GM18517 (cell line): ENCODE measurements around the gene IGF2BP1.

Experiments
- ATAC-seq: cut with Tn5 transposase; IDR thresholded peaks from one replicate; pipeline ENCODE4 v1.9.1; 2021; ENCODE audit warnings: mild to moderate bottlenecking, moderate library complexity; ENCODE audit not compliant: unreplicated experiment

The IGF2BP1 gene

DNA sequence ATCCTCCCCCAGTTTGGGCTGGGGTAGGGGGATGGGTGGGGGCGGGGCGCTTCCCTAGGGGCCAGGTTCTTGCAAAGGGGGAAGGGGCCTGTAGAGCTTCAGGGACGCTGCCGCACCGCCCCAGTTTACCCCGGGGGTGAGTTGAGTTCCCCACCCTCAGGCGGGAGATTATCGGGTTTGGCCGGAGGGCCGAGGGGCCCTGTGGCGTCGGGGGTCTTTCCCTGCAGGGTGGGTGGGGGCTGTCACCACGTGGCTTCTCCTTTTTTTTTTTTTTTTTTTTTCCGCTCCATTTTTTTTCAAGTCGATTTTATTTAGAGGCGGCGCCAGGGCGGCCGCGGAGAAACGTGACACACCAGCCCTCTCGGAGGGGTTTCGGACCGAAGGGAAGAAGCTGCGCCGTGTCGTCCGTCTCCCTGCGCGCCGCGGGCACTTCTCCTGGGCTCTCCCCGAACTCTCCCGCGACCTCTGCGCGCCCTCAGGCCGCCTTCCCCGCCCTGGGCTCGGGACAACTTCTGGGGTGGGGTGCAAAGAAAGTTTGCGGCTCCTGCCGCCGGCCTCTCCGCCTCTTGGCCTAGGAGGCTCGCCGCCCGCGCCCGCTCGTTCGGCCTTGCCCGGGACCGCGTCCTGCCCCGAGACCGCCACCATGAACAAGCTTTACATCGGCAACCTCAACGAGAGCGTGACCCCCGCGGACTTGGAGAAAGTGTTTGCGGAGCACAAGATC, at the start of gene IGF2BP1:
IGF2BP1 (plus strand) TSS at position 283 of the 724 bp plus-strand sequence; CDS start at position 644, 361 bp downstream.
- ATAC-seq: no peak

DNA sequence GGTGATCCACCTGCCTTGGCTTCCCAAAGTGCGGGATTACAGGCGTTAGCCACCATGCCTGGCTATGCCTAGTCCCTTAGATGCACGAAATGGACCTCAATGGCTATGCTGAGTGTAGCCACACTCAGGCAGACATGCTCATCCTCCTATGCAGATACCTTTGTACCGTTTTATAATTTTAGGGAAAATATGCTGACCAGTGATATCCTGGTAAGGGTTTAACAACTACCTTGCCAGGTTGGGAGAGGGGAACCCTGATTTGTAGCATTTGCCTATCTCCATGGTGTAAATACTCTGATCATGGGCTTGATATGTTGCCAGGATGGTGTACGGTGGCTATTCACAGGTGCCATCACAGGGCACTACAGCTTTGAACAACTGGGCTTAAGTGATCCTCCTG, 45.6 kb upstream of the IGF2BP1 start:
- no peak for ATAC-seq

DNA sequence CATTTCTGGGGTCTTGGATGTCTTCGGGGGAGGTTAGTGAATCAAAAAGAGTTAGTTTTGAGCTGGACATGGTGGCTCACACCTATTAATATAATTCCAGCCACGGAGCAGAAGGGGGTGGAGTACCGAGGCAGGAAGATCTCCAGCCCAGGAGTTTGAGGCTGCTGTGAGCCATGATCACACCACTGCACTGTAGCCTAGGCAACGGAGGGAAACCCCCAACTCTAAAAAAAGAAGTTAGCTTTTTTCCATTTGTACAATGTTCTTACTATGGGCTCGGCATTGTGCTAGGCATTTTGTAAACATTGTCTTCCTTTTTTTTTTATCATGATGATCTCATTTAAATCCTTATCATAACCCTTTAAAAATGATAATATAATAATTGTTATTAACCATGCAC, 44.3 kb upstream of the IGF2BP1 start:
- ATAC-seq: no peak

DNA sequence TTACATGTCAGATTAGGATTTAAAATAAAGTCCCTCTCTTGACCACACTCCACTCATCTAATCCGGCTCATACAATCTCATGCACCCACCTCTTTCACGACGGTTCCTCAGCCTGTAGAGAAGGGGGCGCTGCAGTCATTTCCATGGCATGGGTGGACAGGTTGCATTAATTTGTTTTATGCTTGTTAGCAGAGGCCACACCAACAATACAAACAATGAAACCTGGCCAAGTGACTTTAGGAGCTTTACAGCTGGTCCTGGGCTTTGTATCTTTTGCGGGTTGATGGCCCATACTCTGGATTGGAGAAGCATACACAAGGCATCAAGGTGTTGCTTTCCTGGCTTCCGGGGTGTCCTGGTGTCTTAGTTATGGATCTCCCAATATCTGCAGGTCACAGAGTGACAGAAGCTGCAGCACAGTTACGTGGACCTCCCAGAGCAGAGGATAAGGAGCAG, 42.9 kb upstream of the IGF2BP1 start:
- no peak for ATAC-seq

DNA sequence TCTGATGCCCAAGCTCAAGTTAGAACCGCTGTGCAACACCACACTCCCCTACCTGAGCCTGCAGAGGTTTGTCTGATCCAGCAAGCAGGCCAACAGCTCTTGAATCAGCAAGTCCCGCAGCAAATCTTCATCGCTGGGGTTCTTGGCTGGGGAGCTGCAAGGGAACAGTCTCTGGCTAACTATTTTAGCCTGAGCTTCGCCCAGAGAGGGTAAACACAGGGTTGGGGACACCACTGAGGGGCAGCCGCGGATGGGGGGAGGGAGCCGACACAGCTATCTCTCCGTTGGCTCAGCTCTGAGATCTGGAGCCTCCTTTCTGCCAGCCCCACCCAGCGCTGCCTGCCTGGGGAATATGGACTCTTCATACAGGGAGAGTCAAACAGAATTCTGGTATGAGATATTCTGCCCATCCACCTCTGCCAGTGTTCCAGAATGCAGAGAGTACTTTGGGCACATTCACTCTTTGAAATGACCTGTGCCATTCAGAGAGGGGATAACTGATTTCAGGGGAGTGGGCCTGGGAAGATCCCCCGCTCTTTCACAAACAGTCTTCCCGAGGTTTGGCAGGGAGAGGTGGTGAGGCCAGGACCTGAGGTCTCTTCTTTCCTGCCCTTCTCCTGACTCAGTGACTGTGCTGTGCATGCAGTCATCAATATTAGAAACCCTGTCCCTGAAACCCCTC, 36.2 kb upstream of the IGF2BP1 start:
- no peak for ATAC-seq

DNA sequence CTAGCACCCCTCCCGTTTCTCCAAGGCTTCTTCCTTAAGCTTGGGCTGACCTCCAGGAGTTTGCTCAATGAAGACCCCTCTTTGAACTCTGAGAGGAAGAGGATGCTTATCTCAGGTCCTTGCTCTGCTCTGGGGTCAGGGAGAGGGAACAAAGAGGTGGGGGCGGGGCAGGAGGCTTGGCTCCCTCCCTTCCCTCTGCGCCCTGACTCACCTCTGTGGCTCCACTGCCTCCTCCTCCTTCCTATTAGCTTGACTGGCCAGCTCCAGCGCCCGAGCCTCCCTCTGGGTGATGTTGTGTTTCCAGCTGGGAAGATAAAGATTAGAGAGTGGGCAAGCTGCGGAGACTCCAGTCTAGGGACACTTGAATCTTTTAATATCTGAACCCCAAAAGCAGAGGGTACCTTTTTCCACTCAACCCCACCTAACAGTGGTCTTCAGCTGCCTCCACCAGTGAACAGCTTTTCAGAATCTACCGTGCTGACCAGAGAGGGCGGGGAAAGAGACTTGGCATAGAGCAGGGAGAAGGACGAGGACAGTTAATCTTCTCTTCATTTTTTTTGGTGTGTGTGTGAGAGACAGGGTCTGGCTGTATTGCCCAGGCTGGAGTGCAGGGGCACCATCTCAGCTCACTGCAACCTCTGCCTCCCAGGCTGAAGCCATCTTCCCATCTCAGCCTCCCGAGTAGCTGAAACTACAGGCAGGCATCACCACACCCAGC, 35.5 kb upstream of the IGF2BP1 start:
- no peak for ATAC-seq

DNA sequence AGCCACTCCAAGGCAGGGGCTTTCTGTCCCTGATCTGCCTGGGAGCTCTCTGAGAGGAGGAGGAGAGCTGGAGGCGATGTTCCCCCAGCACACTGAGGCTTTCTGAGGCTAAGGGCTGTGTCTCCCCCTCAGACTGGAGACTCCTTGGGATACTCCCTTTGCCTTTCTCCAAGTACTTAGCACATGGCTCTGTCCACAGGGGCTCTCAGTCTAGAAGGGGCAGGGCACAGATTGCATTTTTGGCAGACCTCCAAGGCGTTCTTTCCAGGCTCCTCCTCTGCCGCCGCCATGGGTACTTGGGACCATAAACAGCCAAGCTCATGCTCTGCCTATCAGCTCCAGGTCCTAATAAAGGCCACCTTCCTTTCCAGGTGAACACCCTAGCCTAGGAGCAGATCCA, 27.0 kb upstream of the IGF2BP1 start:
- ATAC-seq: no peak

DNA sequence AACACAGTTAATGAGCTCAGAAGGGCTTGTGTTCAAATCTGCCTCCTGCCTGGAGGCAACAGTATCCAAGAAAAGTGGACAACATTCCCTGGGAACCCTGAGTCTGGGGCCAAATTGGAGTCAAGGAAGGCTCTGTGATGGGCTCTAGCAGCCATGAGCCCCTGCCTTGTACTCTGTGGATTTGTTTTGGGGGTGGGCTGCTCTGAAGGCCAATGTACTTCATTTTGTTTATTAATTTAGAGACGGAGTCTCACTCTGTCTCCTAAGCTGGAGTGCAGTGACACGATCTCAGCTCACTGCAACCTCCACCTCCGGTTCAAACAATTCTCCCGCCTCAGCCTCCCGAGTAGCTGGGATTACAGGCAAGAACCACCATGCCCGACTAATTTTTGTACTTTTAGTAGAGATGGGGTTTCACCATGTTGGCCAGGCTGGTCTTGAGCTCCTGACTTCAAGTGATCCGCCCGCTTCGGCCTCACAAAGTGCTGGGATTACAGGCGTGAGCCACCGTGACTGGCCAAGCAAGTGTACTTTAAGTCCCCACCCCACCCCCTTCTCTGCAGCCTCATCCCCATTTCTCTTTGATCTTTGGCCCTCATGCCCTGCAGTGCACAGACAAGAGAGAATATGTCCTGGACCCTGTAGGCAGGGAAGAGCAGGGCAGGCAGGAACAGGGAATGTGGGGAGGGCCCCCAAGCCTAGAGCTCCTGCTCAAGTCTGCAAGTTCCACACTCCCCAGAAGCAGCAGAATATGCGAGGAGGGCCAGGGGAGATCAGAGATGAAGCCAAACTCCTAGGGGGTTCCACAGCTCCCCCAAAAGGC, 26.1 kb upstream of the IGF2BP1 start:
- no peak for ATAC-seq

DNA sequence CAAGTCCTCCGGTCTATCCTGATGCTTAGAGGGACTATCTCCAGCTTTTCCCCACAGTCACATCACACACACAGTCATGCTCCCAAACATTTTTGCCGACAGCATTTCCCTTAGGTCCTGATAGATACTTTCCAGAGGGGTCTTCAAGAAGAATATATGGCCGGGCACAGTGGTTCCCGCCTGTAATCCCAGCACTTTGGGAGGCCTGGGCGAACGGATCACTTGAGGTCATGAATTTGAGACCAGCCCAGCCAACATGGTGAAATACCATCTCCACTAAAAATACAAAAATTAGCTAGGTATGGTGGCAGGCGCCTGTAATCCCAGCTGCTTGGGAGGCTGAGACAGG, 24.5 kb upstream of the IGF2BP1 start:
- no peak for ATAC-seq

DNA sequence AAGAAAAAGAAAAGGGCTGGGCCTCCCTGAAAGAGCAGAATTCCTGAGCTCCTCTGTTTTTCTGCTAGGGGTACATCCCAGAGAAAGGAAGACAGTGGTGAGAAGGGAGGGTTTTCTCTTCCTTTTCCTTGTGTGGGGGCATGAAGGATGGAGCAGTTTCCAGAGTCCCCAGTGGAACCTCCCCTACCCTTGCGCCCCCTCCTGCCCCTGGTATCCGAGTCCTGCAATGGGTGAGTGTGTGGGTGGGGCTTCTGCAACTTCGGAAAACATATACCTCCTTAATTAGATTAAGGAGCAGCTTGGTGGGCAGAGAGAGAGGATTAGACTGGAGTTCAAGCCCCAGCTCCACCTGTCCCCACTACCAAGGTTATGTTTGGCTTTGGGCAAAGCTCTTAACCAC, 23.4 kb upstream of the IGF2BP1 start:
- no peak for ATAC-seq

DNA sequence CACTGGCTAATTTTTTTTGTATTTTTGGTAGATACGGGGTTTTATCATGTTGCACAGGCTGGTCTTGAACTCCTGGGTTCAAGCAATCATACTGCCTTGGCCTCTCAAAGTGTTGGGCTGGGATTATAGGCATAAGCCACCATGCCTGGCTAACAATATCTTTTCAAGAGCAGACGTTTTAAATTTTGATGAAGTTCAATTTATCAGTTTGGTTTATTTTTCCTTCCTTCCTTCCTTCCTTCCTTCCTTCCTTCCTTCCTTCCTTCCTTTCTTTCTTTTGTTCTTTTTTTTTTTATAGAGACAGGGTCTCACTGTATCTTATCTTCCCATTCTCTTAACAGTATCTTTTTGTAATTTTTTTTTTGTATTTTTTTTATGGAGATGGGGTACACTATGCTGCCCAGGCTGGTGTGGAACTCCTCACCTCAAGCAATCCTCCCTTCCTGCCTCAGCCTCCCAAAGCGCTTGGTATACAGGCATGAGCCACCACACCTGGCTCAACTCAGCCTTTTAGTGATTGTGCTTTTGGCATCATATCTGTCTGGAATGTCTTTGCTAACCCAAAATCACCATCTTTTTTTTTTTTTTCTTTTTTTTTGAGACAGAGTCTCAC, 15.2 kb upstream of the IGF2BP1 start:
- no peak for ATAC-seq

DNA sequence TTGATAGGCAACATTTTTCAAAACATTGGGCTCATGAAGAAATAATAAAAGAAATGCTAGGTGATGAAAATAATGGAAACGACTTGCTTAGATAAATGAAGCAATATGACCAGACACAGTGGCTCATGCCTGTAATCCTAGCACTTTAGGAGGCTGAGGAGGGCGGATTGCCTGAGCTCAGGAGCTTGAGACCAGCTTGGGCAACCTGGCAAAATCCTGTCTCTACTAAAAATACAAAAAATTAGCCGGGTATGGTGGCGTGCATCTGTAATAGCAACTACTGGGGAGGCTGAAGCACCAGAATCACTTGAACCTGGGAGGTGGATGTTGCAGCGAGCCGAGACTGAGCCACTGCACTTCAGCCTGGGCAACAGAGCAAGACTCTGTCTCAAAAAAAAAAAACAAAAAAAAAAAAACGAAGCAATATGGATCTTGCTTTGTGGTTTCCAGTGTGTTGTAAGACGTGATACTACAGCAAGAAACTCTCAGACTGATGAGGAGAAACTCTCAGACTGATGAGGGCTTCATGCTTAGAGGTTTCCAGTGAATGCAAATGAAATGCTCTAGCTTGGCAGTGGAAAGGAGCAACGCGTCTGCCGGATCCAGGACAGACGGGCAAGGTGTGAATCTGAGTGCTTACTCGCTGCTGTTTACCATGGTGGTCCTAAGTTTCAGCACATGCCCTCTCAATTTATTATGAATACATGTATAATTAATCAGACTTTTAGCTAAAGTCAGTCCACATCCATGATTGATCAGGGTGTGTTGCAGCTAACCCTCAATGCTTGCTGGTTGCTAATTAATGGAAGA, 11.5 kb upstream of the IGF2BP1 start:
- no peak for ATAC-seq

DNA sequence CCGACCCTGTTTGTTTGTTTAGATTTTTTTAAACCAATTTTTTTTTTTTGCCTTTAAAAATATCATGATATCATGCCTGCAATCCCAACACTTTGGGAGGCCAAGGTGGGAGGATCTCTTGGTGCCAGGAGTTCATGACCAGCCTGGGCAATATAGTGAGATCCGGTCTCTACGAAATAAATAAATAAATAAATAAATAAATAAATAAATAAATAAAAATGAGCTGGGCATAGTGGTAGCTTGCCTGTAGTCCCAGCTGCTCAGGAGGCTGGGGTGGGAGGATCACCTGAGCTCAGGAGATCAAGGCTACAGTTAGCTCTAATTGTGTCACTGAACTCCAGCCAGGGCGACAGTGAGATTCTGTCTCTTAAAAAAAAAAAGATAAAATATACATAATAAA, 8.1 kb upstream of the IGF2BP1 start:
- no peak for ATAC-seq

DNA sequence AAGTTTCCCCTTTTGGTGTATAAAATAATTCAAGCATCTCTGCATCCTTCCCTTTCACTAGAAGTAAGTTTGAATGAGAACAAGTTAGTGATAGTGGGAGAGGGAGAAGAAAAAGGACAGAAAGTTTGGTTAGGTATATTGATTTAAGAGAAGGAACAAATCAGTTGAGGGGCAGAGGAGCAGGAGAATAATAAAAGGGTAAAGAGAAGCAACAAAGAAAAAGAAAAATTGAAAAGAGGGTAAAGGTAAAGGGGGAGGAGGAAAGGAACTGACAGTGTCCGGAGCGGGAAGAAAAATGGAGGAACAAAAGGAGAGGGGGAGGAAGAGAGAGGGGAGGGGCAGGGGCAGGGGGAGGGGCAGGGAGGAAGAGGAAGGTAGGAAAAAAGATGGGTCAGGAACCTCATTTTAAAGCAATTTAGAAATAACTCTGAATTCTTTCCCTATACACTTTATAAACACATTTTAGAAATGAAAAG, 6.3 kb upstream of the IGF2BP1 start:
- no peak for ATAC-seq

DNA sequence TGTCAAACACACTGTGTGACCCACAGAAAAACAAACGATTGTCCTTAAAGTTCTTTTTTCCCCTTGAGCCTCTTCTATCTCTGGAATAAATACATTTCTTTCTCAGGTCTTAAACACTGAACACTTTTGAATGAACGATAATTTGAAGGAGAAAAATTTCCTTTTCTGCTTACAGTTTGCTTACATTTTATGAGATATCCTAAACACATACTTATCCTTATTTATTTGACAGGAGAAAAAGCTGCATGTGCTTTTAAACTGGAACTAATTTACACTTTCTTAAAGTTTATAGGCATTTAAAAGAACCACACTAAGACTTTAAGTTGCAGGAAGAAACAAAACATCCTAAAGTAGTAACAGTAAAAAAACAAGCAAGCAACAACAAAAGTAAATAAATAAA, 4.7 kb upstream of the IGF2BP1 start:
- no peak for ATAC-seq

DNA sequence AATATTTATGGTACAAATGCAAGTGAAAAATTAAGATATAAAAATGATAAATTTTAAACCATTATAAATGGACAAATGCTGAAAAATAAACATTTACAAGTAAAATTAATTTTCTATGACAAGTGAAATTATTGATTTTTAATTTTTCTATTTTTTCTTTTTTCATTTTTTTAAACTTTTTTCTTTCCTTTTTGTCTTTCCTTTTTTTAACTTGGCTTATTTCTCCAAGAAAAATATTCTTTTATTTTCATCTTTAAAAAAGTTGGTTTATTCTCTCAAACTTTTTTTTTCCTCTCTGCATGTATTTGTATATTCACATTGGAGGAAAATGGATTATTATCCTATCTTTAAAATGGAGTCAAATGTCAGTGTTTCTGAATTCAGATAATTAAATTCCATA, 3.9 kb upstream of the IGF2BP1 start:
- no peak for ATAC-seq

DNA sequence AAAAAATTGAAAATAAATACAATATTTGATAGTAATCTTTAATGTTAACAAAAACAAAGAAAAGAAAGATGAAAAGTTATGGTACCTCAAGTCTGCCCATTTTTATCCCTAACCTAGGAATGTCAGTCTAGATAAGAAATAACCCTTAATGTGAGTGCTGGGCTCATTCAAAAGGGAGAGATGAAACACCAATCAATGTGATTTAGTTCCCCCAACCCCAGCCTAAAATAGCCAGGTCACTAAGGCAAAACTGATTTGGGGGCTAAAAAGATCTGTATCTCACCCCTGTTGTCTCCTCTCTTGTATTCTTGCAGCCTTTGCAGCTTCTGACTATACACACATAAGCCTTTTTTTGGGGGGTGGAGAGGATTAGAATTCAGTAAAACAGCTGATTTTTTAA, 3.2 kb upstream of the IGF2BP1 start:
- ATAC-seq: no peak

DNA sequence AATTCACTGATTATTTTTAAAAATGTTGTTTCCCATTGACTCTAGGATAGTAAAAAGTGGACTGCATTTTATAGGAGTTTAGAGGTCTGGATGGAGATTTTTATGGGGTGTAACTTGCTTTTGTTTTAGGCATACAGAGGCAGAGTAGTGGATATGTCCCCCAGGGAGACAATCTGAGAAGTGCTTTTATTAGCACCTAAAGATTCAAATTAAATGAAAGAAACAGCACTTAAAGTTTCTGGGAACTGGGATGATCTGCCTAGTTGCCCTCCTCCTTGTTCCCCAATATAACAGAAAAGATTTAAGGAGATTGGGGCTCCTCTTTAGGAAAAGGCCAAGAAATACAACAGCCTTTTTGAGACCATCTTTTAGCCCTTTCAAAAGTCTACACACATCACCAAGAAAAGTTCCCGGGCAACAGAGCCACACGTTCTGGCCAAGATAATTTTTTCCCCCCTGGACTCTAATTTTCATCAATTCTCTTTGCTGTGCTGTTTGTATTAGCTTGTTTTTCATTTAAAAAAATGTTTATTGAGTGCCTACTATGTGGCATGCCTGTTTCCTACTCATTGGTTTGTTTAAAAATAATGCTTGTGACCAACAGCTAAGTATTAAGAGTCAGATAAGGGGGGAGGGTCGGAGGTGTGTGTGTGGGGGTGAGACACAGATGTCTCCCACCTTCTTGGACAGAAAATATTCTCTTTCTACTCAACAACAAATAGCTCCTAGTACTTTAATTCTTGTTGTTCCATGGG, 2.5 kb upstream of the IGF2BP1 start:
- ATAC-seq: no peak
